HEK293 (cell line): ENCODE data around the gene TEX38.
A peak's percentile ranks its signal among the peaks of the same experiment; 100 is the strongest.

Experiments
- FEZF1 ChIP-seq: fragments of 450-650 bp; formaldehyde crosslinking; IDR thresholded peaks from 2 replicates; pipeline ENCODE4 v1.5.1; 2016; ENCODE audit warnings: missing biosample characterization, missing genetic modification characterization
- GLI2 ChIP-seq: fragments of 450-650 bp; formaldehyde crosslinking; IDR thresholded peaks from 2 replicates; pipeline ENCODE4; 2017; ENCODE audit warnings: missing biosample characterization, missing genetic modification characterization, low read depth, borderline replicate concordance
- GLIS1 ChIP-seq: fragments of 450-650 bp; formaldehyde crosslinking; IDR thresholded peaks from 2 replicates; pipeline ENCODE4 v1.5.1; 2016; ENCODE audit warnings: missing biosample characterization, missing genetic modification characterization
- OSR2 ChIP-seq: fragments of 450-650 bp; formaldehyde crosslinking; IDR thresholded peaks from 2 replicates; pipeline ENCODE4 v1.5.1; 2016; ENCODE audit warnings: missing biosample characterization, missing genetic modification characterization
- PBX3 ChIP-seq: sonication (generic); formaldehyde crosslinking; IDR thresholded peaks from 2 replicates; pipeline ENCODE4 v1.8.1; 2022; ENCODE audit warnings: mild to moderate bottlenecking, moderate library complexity, missing genetic modification reagents
- PRDM1 ChIP-seq: fragments of 450-650 bp; formaldehyde crosslinking; IDR thresholded peaks from 2 replicates; pipeline ENCODE4; 2016; ENCODE audit warnings: missing biosample characterization, missing genetic modification characterization
- PRDM10 ChIP-seq: fragments of 450-650 bp; formaldehyde crosslinking; IDR thresholded peaks from 2 replicates; pipeline ENCODE4 v1.5.1; 2016; ENCODE audit warnings: missing biosample characterization, missing genetic modification characterization
- PRDM2 ChIP-seq: fragments of 450-650 bp; formaldehyde crosslinking; IDR thresholded peaks from 2 replicates; pipeline ENCODE4 v1.5.1; 2016; ENCODE audit warnings: missing biosample characterization, missing genetic modification characterization, borderline replicate concordance
- ZBTB8A ChIP-seq: fragments of 450-650 bp; formaldehyde crosslinking; IDR thresholded peaks from 2 replicates; pipeline ENCODE4 v1.5.1; 2016; ENCODE audit warnings: missing biosample characterization, missing genetic modification characterization
- ZNF121 ChIP-seq: fragments of 450-650 bp; formaldehyde crosslinking; IDR thresholded peaks from 2 replicates; pipeline ENCODE4 v1.5.1; 2016; ENCODE audit warnings: missing biosample characterization, missing genetic modification characterization
- ZNF214 ChIP-seq: fragments of 450-650 bp; formaldehyde crosslinking; IDR thresholded peaks from 2 replicates; pipeline ENCODE4 v1.5.1; 2017; ENCODE audit warnings: missing biosample characterization, mild to moderate bottlenecking, missing genetic modification characterization, borderline replicate concordance
- ZNF223 ChIP-seq: fragments of 450-650 bp; formaldehyde crosslinking; IDR thresholded peaks from 2 replicates; pipeline ENCODE4 v1.5.1; 2016; ENCODE audit warnings: missing biosample characterization, missing genetic modification characterization
- ZNF391 ChIP-seq: fragments of 450-650 bp; formaldehyde crosslinking; IDR thresholded peaks from 2 replicates; pipeline ENCODE4 v1.5.1; 2016; ENCODE audit warnings: low read depth, missing biosample characterization, missing genetic modification characterization, borderline replicate concordance
- ZNF404 ChIP-seq: fragments of 450-650 bp; formaldehyde crosslinking; IDR thresholded peaks from 2 replicates; pipeline ENCODE4 v1.5.1; 2017; ENCODE audit warnings: missing biosample characterization, missing genetic modification characterization
- ZNF416 ChIP-seq: fragments of 450-650 bp; formaldehyde crosslinking; IDR thresholded peaks from 2 replicates; pipeline ENCODE4 v1.5.1; 2016; ENCODE audit warnings: missing biosample characterization, missing genetic modification characterization
- ZNF501 ChIP-seq: fragments of 450-650 bp; formaldehyde crosslinking; IDR thresholded peaks from 2 replicates; pipeline ENCODE4 v1.5.1; 2016; ENCODE audit warnings: missing biosample characterization, missing genetic modification characterization
- ZNF518A ChIP-seq: fragments of 450-650 bp; formaldehyde crosslinking; conservative IDR thresholded peaks from 2 replicates; pipeline ENCODE4 v1.5.1; 2016; ENCODE audit warnings: low read depth, missing biosample characterization, missing genetic modification characterization
- ZNF544 ChIP-seq: fragments of 450-650 bp; formaldehyde crosslinking; IDR thresholded peaks from 2 replicates; pipeline ENCODE4 v1.5.0; 2017; ENCODE audit warnings: missing biosample characterization, missing genetic modification characterization
- ZNF549 ChIP-seq: fragments of 450-650 bp; IDR thresholded peaks from 2 replicates; pipeline ENCODE4 v1.5.1; 2018; ENCODE audit warnings: missing biosample characterization, missing genetic modification characterization, mild to moderate bottlenecking, inconsistent platforms, moderate library complexity
- ZNF626 ChIP-seq: fragments of 450-650 bp; sonication (Bioruptor Pico); formaldehyde crosslinking; IDR thresholded peaks from 2 replicates; pipeline ENCODE4 v1.5.1; 2018; ENCODE audit warnings: missing biosample characterization, missing genetic modification characterization, inconsistent platforms
- ZNF768 ChIP-seq: fragments of 450-650 bp; formaldehyde crosslinking; IDR thresholded peaks from 2 replicates; pipeline ENCODE4 v1.5.1; 2018; ENCODE audit warnings: missing biosample characterization, mild to moderate bottlenecking, missing genetic modification characterization
- ZXDB ChIP-seq: fragments of 450-650 bp; formaldehyde crosslinking; IDR thresholded peaks from 2 replicates; pipeline ENCODE4 v1.5.1; 2016; ENCODE audit warnings: missing biosample characterization, missing genetic modification characterization

TEX38 gene

GRCh38 chr1:46692811-46693770, 21.4 kb downstream of the TEX38 start (continued):
- 0 out of 2 replicates have a peak, but pooled peaks have one; percentile 18 for TF ChIP-seq OSR2
- TF ChIP-seq ZNF626 = no peak
- TF ChIP-seq ZNF404 = no peak
- TF ChIP-seq ZNF549 (tag by site-specific recombination) = no peak
- no peak for TF ChIP-seq ZXDB (tag by site-specific recombination)
- no peak for TF ChIP-seq PRDM10
- TF ChIP-seq ZNF416 (tag by site-specific recombination) = no peak
- TF ChIP-seq GLIS1 (tag by site-specific recombination) = no peak
- no peak for TF ChIP-seq ZNF391
- no peak for TF ChIP-seq ZNF223
- TF ChIP-seq ZNF768 (tag by site-specific recombination) = no peak
- TF ChIP-seq ZNF518A (tag by site-specific recombination) = no peak
- no peak for TF ChIP-seq ZNF214 (tag by site-specific recombination)
- TF ChIP-seq PBX3 = no peak
- TF ChIP-seq PRDM2 (tag by site-specific recombination) = no peak
- TF ChIP-seq PRDM1 (tag by site-specific recombination) = no peak
- peak; percentile 83 for TF ChIP-seq FEZF1 (tag by site-specific recombination)
- no peak for TF ChIP-seq ZNF121 (tag by site-specific recombination)
- no peak for TF ChIP-seq ZNF544
- 0 out of 2 replicates have a peak, but pooled peaks have one; percentile 16 for TF ChIP-seq ZBTB8A
- no peak for TF ChIP-seq ZNF501 (tag by site-specific recombination)
- no peak for TF ChIP-seq GLI2
